Neural progenitor cell (in vitro differentiated cells): Measurements from ENCODE around the gene CLDN8.

Experiments
- CTCF ChIP-seq: fragments of 200-600 bp; sonication (generic); IDR thresholded peaks from 2 replicates; pipeline ENCODE4 v1.5.1; 2017; ENCODE audit warnings: antibody characterized with exemption, mild to moderate bottlenecking
- EZH2 ChIP-seq: fragments of 200-600 bp; sonication (generic); IDR thresholded peaks from 2 replicates; pipeline ENCODE4 v1.6.1; 2017; ENCODE audit warnings: antibody characterized with exemption, mild to moderate bottlenecking, moderate library complexity

- TF ChIP-seq CTCF (no peak), EZH2 (no peak)
Measured at GRCh38 chr21:30186242-30186641, 29.7 kb downstream of the CLDN8 start.
